NB4 (cell line): Measurements from ENCODE around the gene LZTS2.

ENCODE experiments used
- CTCF ChIP-seq: IDR thresholded peaks from one replicate; pipeline ENCODE4 v1.5.1; 2012; ENCODE audit warnings: low read depth, low read length
- MAX ChIP-seq: IDR thresholded peaks from 2 replicates; pipeline ENCODE4 v1.6.1; 2011; ENCODE audit warnings: low read depth, low read length

- TF ChIP-seq CTCF (no peak), MAX (no peak)
Measured at GRCh38 chr10:101035916-101036702, 36.5 kb downstream of the LZTS2 start.
